GM19238 (cell line): Measurements from ENCODE around the gene KLRC2.
"Not testable (repeated sequence)": the region's sequence is repeated elsewhere in the genome, so short reads cannot be mapped to it uniquely, and the experiment has no call there.

Experiments used
- DNase-seq: peaks from one replicate; pipeline ENCODE4 v3.0.0; 2011; ENCODE audit warnings: low spot score; ENCODE audit not compliant: insufficient read length

Gene KLRC2

GRCh38 chr12:10435816-10436215 is at the start of gene KLRC2:
TSS of gene KLRC2 (minus strand) at chr12:10436010. CDS start at chr12:10435986, 24 bp downstream.
- not testable (repeated sequence) for DNase-seq

GRCh38 chr12:10481901-10482300 is 46.1 kb upstream of the KLRC2 start:
- DNase-seq = not testable (repeated sequence)

GRCh38 chr12:10472808-10473207 is 37.0 kb upstream of the KLRC2 start:
- DNase-seq = not testable (repeated sequence)

GRCh38 chr12:10469701-10470100 is 33.9 kb upstream of the KLRC2 start:
- DNase-seq = no peak

- DNase-seq = no peak
Measured at GRCh38 chr12:10466311-10466710, 30.5 kb upstream of the KLRC2 start.

GRCh38 chr12:10457760-10458159 is 21.9 kb upstream of the KLRC2 start:
- DNase-seq = no peak

GRCh38 chr12:10456856-10457255 is 21.0 kb upstream of the KLRC2 start:
- DNase-seq = no peak

- DNase-seq = no peak
Measured at GRCh38 chr12:10455766-10456165, 20.0 kb upstream of the KLRC2 start.

GRCh38 chr12:10454531-10454930 is 18.7 kb upstream of the KLRC2 start:
- DNase-seq = no peak

GRCh38 chr12:10453156-10453555 is 17.3 kb upstream of the KLRC2 start, which contains the start of gene KLRC1:
TSS of gene KLRC1 (minus strand) at chr12:10453377. CDS start at chr12:10451156, 2,221 bp downstream.
- DNase-seq = no peak

GRCh38 chr12:10448236-10448635 is 12.4 kb upstream of the KLRC2 start:
- DNase-seq = no peak

- not testable (repeated sequence) for DNase-seq
Measured at GRCh38 chr12:10446052-10446451, 10.2 kb upstream of the KLRC2 start.

- DNase-seq = not testable (repeated sequence)
Measured at GRCh38 chr12:10441144-10441543, 5.3 kb upstream of the KLRC2 start.

- not testable (repeated sequence) for DNase-seq
Measured at GRCh38 chr12:10439608-10440274, 3.9 kb upstream of the KLRC2 start.

GRCh38 chr12:10437601-10438000 is 1.8 kb upstream of the KLRC2 start:
- not testable (repeated sequence) for DNase-seq

- not testable (repeated sequence) for DNase-seq
Measured at GRCh38 chr12:10430623-10431022, 5.2 kb downstream of the KLRC2 start.

GRCh38 chr12:10425938-10426337 is 9.9 kb downstream of the KLRC2 start:
- not testable (repeated sequence) for DNase-seq

- DNase-seq = not testable (repeated sequence)
Measured at GRCh38 chr12:10424260-10424899, 11.4 kb downstream of the KLRC2 start.

- DNase-seq = not testable (repeated sequence)
Measured at GRCh38 chr12:10422159-10422558, 13.7 kb downstream of the KLRC2 start.

GRCh38 chr12:10420334-10420733 is 15.5 kb downstream of the KLRC2 start, which contains the start of gene KLRC3:
TSS of gene KLRC3 (minus strand) at chr12:10420595. CDS start at chr12:10420550, 45 bp downstream.
- not testable (repeated sequence) for DNase-seq

- no peak for DNase-seq
Measured at GRCh38 chr12:10409392-10409791, 26.4 kb downstream of the KLRC2 start, which contains the start of gene KLRC4. TSS of gene KLRC4 (minus strand) at chr12:10409757. CDS start at chr12:10409575, 182 bp downstream.

GRCh38 chr12:10408842-10409241 is 27.0 kb downstream of the KLRC2 start:
- DNase-seq = no peak
